ENCODE measurements around the gene SOX13. TPM values are rescaled to one million over a fixed set of nuclear protein-coding genes. Genes with fewer than 3 reads are reported as not detected.

SOX13 gene
- total RNA-seq, 1 donor from 2014 or later, result 8.2 TPM

GRCh38 chr1:204128964-204129896 lies 56.3 kb downstream of the SOX13 start:
- no peaks in the 10 kb centered on the region for H3K36me3 ChIP-seq (ENCODE audit: control insufficient read depth, insufficient read depth, low read length)
- H3K4me3 ChIP-seq (ENCODE audit: low read depth, low read length), result no peak overlapping the region
- no peak for DNase-seq (ENCODE audit: low read depth)
- H3K27me3 ChIP-seq (ENCODE audit: control insufficient read depth, insufficient read depth, low read length), result no peaks in the 10 kb centered on the region
- TF ChIP-seq CTCF (IDR thresholded peaks at IDR 0.05; ENCODE audit: insufficient read depth, low read length, poor library complexity, severe bottlenecking), result peak; percentile 92

- no peaks in the 10 kb centered on the region for H3K36me3 ChIP-seq (ENCODE audit: control insufficient read depth, insufficient read depth, low read length)
- no peaks in the 10 kb centered on the region for H3K27me3 ChIP-seq (ENCODE audit: control insufficient read depth, insufficient read depth, low read length)
- no peak for DNase-seq (ENCODE audit: low read depth)
- no peak for TF ChIP-seq CTCF (IDR thresholded peaks at IDR 0.05; ENCODE audit: insufficient read depth, low read length, poor library complexity, severe bottlenecking)
- H3K4me3 ChIP-seq (ENCODE audit: low read depth, low read length), result no peak overlapping the region
Observed at GRCh38 chr1:204130178-204130577, 57.3 kb downstream of the SOX13 start.

- DNase-seq (ENCODE audit: low read depth), result peak; percentile 43
Observed at GRCh38 chr1:204130981-204131892, 58.3 kb downstream of the SOX13 start.

GRCh38 chr1:204131978-204132377 lies 59.1 kb downstream of the SOX13 start:
- Histone ChIP-seq H3K4me3 (ENCODE audit: low read depth, low read length) (no peak overlapping the region), H3K36me3 (ENCODE audit: control insufficient read depth, insufficient read depth, low read length) (no peaks in the 10 kb centered on the region), H3K27me3 (ENCODE audit: control insufficient read depth, insufficient read depth, low read length) (no peaks in the 10 kb centered on the region)
- no peak for TF ChIP-seq CTCF (IDR thresholded peaks at IDR 0.05; ENCODE audit: insufficient read depth, low read length, poor library complexity, severe bottlenecking)
- no peak for DNase-seq (ENCODE audit: low read depth)

More at GRCh38 chr1:204130981-204131892, 58.3 kb downstream of the SOX13 start:
- Histone ChIP-seq H3K4me3 (ENCODE audit: low read depth, low read length) (no peak overlapping the region), H3K27me3 (ENCODE audit: control insufficient read depth, insufficient read depth, low read length) (no peaks in the 10 kb centered on the region), H3K36me3 (ENCODE audit: control insufficient read depth, insufficient read depth, low read length) (no peaks in the 10 kb centered on the region)
- TF ChIP-seq CTCF (IDR thresholded peaks at IDR 0.05; ENCODE audit: insufficient read depth, low read length, poor library complexity, severe bottlenecking), result peak; percentile 5

- no peak for TF ChIP-seq CTCF (IDR thresholded peaks at IDR 0.05; ENCODE audit: insufficient read depth, low read length, poor library complexity, severe bottlenecking)
- H3K36me3 ChIP-seq (ENCODE audit: control insufficient read depth, insufficient read depth, low read length), result no peaks in the 10 kb centered on the region
- no peak overlapping the region for H3K4me3 ChIP-seq (ENCODE audit: low read depth, low read length)
- H3K27me3 ChIP-seq (ENCODE audit: control insufficient read depth, insufficient read depth, low read length), result no peaks in the 10 kb centered on the region
- DNase-seq (ENCODE audit: low read depth), result no peak
Observed at GRCh38 chr1:204132718-204133117, 59.8 kb downstream of the SOX13 start.

Data from kidney epithelial cell (primary cell).